Stimulated activated CD4-positive, alpha-beta T cell treated with anti-CD3 and anti-CD28 coated beads, Interleukin-4, amount 100 ng/mL, for 1 hour (primary cell): Measurements from ENCODE around the gene HES2.
"Not testable (repeated sequence)": the region's sequence is repeated elsewhere in the genome, so short reads cannot be mapped to it uniquely, and the experiment has no call there.

Experiments
- DNase-seq: peaks from one replicate; pipeline ENCODE4 v3.0.0-alpha.2; 2020

Gene HES2

DNA sequence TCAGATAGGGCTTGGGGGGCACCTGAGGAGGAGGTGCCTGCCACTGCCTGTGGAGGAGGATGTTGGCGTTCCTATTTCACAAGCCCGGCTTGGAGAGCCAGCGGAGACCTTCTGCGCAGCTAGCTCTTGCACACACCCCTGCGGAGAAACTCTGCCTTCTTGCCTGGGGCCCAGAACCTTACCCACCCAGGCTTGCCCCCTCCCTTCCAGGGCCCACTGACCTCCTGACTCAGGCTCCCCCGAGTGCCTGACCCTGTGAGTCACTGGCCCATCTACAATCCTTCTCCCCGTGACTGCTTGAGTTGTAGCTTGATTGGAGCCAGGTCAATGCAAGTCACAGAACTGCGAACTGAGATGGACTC, 3.4 kb downstream of the HES2 start:
- DNase-seq: no peak

- no peak for DNase-seq
These were observed 4.7 kb downstream of the HES2 start for GRCh38 chr1:6414881-6415626.

DNA sequence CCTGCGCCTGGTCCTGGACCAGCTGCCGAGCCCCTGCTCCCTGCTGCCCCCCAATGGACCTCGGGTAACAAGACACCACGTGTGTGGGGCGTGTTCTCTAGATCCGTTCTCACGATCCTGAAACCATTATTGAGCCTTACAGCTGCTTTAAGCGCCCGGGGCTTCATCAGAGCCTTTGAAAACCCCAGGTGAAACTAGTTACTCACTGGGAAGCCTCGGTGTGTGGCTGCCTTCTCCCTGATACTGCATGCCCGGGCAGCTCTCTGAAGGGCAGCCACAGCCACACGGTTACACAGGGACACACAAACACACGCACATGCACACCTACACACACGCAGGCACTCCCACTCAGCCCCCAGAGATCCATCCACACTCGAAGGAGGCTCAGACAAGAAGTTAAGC, 5.3 kb downstream of the HES2 start:
- DNase-seq: peak; percentile 55

DNA sequence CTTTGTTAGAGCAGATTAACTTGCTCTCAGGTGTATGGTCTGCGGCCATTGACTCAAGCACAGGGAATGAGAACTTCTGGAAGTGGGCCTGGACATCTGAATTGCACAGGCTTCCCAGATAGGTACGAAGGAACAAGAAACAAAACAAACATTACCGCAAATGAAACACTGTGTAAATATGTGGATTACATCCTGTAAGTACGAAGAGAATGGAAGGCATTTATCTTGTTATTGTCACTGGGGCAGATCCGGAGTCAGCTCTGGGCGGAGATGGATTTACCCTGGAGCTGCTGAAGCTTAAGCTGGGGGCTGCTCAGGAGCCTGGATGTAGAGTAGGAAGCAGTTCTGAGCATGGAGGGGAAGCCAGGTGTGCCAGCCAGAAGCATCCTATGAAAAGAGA, 6.8 kb downstream of the HES2 start:
- no peak for DNase-seq

DNA sequence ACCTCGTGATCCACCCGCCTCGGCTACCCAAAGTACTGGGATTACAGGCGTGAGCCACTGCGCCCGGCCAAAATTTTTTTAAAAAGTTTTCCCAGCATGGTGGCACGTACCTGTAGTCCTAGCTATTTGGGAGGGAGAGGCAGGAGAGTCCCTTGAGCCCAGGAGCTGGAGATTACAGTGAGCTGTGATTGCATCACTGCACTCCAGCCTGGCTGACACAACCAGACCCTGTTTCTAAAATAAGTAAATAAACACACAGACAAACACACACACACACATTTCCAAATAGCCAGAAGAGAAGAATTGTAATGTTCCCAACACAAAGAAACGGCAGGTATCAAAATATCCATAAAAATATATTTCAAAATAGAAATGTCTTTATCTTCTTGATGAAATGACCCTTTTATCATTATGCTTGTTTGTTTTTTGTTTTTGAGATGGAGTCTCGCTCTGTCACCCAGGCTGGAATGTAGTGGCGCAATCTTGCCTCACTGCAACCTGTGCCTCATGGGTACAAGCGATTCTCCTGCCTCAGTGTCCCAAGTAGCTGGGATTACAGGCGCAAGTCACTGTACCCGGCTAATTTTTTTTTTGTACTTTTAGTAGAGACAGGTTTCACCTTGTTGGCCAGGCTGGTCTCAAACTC, 9.3 kb downstream of the HES2 start:
- DNase-seq: no peak

DNA sequence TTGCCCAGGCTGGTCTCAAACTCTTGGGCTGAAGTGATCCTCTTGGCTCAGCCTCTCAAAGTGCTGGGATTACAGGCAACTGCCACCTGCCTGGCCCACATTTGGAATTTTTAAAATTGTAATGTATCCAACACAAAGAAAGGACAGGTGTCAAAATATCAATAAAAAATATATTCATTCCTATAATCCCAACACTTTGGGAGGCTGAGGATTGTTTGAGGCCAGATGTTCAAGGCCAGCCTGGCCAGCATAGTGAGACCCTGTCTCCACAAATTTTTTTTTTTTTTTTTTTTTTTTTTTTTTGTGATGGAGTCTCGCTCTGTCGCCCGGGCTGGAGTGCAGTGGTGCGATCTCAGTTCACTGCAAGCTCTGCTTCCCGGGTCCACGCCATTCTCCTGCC, 10.0 kb downstream of the HES2 start:
- no peak for DNase-seq

DNA sequence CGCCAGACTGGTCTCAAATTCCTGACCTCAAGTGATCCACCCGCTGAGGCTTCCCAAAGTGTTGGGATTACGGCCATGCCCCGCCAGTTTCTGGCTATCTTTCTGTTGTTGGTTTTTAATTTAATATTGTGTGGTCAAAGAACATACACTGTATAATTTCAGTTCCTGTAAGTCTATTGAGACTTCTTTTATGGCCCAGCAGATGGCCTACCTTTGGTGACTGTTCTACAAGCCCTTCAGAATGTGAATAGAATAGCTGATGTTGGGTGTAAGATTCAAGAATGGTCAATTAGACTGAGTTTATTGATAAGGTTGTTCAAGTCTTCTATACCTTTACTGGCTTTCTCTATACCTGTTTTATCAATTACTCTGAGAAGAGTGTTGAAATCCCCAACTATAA, 10.7 kb downstream of the HES2 start:
- DNase-seq: no peak

DNA sequence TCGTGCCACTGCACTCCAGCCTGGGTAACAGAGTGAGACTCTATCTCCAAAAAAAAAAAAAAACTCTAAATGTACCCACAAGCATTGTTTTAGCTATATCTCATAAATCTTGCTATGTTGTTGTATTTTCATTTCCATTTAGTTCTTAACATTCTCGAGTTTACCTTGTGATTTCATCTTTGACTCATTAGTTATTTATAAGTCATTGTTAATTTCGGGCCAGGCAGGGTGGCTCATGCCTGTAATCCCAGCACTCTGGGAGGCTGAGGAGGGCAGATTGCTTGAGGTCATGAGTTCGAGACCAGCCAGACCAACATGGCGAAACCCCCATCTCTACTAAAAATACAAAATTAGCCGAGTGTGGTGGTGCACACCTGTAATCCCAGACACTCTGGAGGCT, 11.7 kb downstream of the HES2 start:
- DNase-seq: no peak

DNA sequence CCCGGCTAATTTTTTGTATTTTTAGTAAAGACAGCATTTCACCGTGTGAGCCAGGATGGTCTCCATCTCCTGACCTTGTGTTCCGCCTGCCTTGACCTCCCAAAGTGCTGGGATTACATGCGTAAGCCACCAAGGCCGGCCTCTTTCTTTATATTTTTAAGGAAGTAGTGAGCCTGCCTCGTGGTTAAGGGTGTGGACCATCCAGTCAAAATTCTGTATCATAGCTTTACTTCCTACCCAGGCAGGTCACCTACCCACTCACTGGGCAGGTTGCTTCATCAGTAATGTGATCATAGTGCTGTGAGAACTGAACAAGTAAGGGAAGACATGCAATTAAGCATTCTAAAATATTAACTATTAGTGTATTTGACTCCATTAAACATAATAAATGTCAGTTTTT, 18.0 kb downstream of the HES2 start:
- DNase-seq: no peak

DNA sequence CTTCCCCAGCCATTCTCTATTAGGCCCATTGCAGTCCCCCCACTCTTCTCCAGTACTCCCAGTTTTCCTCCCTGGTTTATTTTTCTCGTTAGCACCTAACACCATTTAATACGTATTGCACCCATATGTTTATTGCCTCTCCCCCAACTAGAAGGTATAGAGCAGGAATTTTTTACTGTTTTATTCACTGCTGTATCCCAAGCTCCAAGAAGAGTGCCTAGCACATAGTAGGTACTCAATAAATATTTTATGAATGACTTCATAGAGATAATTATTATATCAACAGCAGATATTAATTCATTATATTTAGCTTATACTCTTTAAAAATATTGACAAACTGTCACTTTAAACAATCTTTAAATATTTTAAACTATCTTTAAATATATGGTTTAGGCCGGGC, 20.4 kb downstream of the HES2 start:
- DNase-seq: no peak

DNA sequence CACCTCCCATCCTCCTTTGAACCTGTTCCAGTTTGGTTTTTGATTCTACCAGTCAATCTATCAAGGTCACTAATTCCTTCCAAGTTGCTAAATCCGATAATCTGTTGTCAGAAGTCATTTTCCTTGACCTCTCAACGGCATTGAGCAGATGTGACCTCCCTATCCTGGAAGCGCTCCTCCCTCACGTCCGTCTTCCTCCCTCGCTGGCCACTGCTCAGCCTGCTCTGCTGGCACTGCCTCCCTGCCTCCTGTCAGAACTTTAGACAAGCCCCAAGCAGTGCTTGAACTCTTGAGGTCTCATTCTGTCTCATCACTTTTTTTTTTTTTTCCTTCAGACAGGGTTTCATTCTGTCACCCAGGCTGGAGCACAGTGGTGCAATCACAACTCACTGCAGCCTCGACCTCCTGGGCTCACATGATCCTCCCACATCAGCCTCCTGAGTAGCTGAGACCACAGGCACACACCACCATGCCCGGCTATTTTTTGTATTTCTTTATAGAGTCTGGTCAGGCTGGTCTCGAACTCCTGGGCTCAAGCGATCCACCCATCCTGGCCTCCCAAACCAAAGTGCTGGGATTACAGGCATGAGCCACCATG, 21.8 kb downstream of the HES2 start:
- DNase-seq: no peak

DNA sequence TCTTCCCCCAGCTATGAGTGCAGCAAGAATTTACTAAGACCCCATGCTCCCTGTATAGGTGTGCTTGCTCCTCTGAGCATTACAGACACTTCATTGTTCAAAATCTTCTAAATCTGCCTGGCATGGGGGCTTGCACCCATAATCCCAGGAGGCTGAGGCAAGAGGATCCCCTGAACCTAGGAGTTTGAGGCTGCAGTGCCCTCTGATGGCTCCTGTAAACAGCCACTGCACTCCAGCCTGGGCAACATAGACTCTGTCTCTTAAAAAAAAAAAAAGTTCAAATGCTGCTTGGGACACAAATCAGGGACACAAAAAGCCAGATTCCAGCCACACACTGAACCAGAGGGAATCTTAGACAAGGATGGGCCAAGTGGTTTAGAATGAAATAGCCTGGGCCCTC, 22.7 kb downstream of the HES2 start:
- no peak for DNase-seq

- not testable (repeated sequence) for DNase-seq
These were observed 23.9 kb downstream of the HES2 start for GRCh38 chr1:6395781-6396244.

DNA sequence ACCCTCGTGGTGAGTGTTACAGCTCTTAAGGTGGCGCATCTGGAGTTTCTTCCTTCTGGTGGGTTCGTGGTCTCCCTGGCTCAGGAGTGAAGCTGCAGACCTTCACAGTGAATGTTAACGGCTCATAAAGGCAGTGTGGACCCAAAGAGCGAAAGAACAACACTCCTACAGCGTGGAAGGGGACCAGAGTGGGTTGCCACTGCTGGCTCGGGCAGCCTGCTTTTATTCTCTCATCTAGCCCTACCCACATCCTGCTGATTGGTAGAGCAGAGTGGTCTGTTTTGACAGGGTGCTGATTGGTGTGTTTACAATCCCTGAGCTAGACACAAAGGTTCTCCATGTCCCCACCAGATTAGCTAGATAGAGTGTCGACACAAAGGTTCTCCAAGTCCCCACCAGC, 24.6 kb downstream of the HES2 start:
- DNase-seq: not testable (repeated sequence)

DNA sequence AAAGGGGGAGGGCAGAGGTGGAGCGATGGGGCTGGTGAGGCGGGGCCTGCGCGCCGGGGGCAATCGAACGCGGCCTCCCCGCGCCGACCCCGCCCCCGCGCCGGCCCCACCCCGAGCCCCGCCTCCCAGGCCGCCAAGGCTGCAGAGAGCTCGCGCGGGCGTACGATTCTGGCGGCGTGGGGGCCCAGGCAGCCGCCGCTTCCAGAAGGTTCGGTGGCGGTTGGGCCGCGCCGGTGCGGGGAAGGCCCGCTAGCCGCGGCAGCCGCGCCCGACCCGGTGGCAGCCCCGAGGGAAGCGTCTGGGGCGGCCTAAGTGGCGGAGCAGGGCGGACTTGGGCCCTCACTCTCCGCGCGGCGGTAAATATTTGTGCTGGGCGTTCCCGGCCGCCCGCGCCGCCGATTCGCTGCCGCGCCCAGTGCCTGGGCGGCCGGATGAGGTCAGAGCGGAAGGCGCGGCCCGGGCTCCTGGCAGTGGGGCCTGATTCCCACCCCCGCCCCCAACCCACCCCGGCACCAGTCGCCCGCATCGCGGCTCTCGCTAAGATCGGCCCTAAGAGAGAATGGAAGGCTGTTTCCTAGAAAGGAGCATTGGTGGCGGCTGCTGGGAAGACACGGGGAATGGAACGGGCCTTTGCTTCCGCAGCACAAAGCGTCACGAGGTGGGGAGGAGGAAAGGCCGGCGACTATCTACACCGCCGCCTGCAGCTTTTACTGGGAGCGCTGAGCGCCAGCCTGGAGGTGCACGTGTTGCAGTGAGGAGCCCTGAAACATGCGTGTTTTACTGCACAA, 26.1 kb downstream of the HES2 start, which contains the start of gene ACOT7:
Gene ACOT7, minus strand, starts transcription at position 368 of the 788 bp plus-strand sequence. CDS start 368 bp downstream, outside the sequence.
- DNase-seq: peak; percentile 93

DNA sequence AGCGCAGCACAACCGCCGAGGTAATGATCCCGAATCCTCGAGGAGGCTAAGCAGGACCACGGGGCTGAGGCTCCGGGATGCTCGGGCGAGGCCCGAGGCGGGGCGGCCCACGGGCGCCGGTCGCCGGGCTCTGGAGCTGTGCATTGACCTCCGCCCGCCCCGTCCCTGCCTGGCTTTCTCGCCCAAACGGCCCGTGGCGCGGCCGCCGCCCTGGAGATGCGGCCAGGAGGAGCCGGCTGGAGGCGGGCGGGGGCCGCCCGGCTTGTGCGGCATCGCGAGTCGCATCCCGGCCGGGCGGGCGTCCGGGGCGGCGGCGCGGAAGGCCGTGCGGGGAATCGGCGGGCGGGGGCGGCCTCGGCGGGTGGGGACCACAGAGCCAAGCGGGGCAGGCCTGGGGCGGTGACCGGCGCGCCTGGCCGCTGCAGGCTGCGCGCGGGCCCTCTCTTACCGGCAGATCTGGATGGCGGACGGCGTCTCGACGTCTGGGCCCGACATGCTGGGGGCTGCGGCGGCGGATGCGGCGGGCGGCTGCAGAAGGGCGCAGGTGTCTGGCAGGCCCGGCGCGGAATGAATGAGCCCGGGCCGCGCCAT, 26.8 kb downstream of the HES2 start:
- DNase-seq: no peak

GRCh38 chr1:6391951-6392808, 27.5 kb downstream of the HES2 start:
- DNase-seq: no peak

- DNase-seq: no peak
These were observed 29.7 kb downstream of the HES2 start for GRCh38 chr1:6389971-6390370.

DNA sequence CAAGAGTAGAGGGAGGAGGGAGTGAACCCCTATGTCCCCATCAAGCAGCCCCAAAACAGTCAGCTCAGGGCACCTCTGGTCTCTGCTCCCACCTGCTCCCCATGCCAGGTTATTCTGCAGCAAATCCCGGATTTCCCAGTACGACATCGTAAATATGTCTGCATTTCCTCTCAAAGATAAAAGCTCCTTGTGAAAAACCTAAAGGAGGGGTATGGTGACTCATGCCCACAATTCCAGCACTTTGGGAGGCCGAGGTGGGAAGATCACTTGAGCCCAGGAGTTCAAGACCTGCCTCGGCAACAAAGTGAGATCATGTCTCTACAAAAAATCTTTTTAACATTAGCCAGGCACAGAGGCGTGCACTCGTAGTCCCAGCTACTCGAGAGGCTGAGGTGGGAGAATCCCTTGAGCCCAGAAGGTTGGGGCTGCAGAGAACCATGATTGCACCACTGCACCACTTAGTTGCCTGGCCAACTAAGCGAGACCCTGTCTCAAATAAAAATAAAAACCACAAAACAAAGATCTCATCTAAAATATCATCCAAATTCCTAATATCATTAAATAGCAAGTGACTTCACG, 33.3 kb downstream of the HES2 start:
- no peak for DNase-seq

DNA sequence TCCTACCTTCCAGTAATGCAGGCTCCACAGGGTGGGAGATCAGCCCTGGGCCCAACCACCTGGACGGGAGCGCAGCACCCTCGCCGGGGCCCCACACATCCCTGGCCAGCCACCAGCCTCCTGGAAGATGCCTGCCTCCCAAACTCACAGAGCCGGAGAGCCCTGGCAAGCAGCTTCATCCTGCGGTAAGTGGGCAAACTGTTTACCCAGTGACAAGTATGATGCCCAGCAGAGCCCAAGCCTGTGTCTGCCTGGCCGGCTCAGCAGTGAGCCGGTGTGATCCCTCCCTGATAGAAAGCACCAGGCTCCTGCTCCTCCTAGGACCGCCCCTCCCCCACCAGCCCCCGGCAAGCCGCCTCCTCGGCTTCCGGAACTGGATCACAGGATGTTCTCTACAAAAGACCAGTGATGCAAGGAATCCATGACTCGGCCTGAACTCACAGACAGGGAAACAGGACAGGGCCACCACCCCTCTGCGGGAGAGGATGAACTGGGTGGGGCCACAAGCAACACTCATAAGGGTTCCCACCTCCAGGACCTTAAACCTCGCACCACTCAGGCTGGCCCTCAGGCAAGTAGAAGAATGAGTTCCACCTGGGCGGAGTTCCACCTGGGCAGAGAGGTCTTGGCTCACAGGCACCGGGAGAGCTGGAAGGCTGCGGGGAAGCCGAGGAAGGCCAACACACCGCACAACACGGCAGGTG, 34.1 kb downstream of the HES2 start:
- no peak for DNase-seq

- DNase-seq: no peak
These were observed 34.8 kb downstream of the HES2 start for GRCh38 chr1:6384962-6385361.
